Tibial artery (tissue), 4 donors: ENCODE results near the gene CSPG4.

ENCODE experiments used
- DNase-seq, 2 donors: peaks; one replicate each; pipeline ENCODE4 v3.0.0-alpha.2; 2019
- H3K27ac ChIP-seq, 2 donors: fragments of 200-600 bp; sonication (generic) in 1 of 2; 1 replicate in 1 of 2; 2 replicates in 1 of 2; pipeline ENCODE4 v1.5.1; 2018 to 2019; ENCODE audit warnings: mild to moderate bottlenecking in 1 of 2
- H3K27me3 ChIP-seq, 2 donors: fragments of 200-600 bp; sonication (generic) in 1 of 2; one replicate each; pipeline versions ENCODE4 v1.5.1 to v1.6.0; 2016 to 2019
- H3K36me3 ChIP-seq, 3 donors: fragments of 200-600 bp; sonication (generic) in 2 of 3; one replicate each; pipeline ENCODE4 v1.5.1; 2016 to 2019; ENCODE audit warnings: mild to moderate bottlenecking in 2 of 3
- H3K4me1 ChIP-seq, 4 donors: fragments of 200-600 bp; sonication (generic) in 2 of 4; 1 replicate in 3 of 4; 2 replicates in 1 of 4; pipeline ENCODE4 v1.5.1; 2016 to 2019
- H3K4me3 ChIP-seq, 2 donors: fragments of 200-600 bp; sonication (generic) in 1 of 2; 1 replicate in 1 of 2; 2 replicates in 1 of 2; pipeline ENCODE4 v1.5.1; 2018 to 2019; ENCODE audit warnings: mild to moderate bottlenecking in 2 of 2
- H3K9me3 ChIP-seq, 3 donors: fragments of 200-600 bp; sonication (generic) in 1 of 3; one replicate each; pipeline ENCODE4 v1.5.1; 2016 to 2019
- intact Hi-C: fragments of 100-400 bp; cut with DNase I; formaldehyde crosslinking; loops from one replicate; pipeline ENCODE4 v1.15.0; 2023; ENCODE audit warnings: low total_unique reads
- TF ChIP-seq, protein P1 (sequence below), 2 experiments: fragments of 200-600 bp in 1 of 2; fragments of 450-650 bp in 1 of 2; IDR thresholded peaks; one replicate each; pipeline ENCODE4 v1.5.1; 2017 to 2019; ENCODE audit warnings: antibody characterized with exemption in 2 of 2, mild to moderate bottlenecking in 1 of 2, moderate library complexity in 1 of 2

The CSPG4 gene

DNA sequence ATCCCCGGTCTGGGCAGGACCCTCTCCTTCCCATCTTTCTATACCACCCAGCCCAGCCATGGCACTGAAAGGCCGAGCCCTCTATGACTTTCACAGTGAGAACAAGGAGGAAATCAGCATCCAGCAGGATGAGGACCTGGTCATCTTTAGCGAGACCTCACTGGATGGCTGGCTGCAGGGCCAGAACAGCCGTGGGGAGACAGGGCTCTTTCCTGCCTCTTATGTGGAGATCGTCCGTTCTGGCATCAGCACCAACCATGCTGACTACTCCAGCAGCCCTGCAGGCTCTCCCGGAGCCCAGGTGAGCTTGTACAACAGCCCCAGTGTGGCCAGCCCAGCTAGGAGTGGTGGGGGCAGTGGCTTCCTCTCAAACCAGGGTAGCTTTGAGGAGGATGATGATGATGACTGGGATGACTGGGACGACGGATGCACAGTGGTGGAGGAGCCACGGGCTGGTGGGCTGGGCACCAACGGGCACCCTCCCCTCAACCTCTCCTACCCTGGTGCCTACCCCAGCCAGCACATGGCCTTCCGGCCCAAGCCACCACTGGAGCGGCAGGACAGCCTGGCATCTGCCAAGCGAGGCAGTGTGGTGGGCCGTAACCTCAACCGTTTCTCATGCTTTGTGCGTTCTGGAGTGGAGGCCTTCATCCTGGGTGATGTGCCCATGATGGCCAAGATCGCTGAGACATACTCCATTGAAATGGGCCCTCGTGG is 63.4 kb downstream of the CSPG4 start:
- intact Hi-C loops: loop anchor here (10.0 kb wide), 1 partner anchor 156 kb away; no protein-coding TSS in a partner anchor
- no peak for DNase-seq
- peaks cover 0 to 27% (median 14%) of the 10 kb centered on the region in 3 donors for H3K36me3 ChIP-seq

DNA sequence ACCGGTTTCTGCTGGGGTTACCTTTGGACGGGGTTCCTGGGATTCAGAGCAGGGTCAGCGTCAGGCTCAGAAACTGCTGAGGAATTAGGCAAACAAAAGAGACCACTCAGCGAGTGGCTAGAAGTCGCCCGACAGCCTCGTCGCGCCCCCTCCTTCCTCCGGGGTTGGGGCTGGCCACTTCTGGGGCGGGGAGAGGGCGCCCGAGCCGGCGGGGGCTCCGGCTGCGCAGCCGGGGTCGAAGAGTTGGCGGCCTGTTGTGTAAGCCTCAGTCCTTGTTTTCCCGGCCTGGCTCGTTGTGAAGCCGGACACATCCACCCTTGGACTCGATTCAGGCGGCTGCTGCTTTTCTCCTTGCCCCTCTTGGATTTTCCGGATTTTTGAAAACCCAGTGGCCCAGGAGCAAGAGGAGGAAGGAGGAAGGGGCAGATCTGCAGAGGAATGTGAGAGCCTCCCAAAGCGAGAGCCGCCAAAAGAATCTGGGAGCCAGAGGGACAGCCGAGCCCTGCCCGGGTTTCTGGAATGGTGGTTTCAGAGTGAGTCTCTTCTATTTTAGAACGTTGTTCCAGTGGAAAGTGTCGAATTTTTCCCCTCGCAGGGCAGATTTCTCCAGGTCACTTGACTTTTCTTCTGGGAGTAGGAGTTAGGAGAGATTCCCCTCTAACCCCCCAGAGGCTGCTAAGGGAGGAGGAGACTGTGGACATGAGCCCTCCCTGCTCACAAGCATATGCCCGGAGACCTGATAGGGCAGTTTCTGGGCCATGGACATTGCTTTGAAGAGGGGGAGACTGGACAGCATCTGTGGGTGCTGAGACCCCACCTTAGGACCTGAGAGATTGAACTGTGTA is 64.3 kb downstream of the CSPG4 start:
- intact Hi-C loops: loop anchor here (10.0 kb wide), 1 partner anchor 156 kb away; no protein-coding TSS in a partner anchor
- TF ChIP-seq, protein P1, sequence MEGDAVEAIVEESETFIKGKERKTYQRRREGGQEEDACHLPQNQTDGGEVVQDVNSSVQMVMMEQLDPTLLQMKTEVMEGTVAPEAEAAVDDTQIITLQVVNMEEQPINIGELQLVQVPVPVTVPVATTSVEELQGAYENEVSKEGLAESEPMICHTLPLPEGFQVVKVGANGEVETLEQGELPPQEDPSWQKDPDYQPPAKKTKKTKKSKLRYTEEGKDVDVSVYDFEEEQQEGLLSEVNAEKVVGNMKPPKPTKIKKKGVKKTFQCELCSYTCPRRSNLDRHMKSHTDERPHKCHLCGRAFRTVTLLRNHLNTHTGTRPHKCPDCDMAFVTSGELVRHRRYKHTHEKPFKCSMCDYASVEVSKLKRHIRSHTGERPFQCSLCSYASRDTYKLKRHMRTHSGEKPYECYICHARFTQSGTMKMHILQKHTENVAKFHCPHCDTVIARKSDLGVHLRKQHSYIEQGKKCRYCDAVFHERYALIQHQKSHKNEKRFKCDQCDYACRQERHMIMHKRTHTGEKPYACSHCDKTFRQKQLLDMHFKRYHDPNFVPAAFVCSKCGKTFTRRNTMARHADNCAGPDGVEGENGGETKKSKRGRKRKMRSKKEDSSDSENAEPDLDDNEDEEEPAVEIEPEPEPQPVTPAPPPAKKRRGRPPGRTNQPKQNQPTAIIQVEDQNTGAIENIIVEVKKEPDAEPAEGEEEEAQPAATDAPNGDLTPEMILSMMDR (IDR thresholded peaks at IDR 0.05): peak in 1 of 2 experiments; percentile 1
- Histone ChIP-seq H3K9me3 (no peaks in the 10 kb centered on the region), H3K36me3 (peaks cover 0 to 27% (median 14%) of the 10 kb centered on the region in 3 donors), H3K27ac (peak overlapping the region; percentile 93), H3K4me3 (peak overlapping the region; percentile 78 to 79), H3K27me3 (no peaks in the 10 kb centered on the region), H3K4me1 (peaks cover 0 to 64% (median 55%) of the 10 kb centered on the region in 4 donors)
- DNase-seq: peak in 1 of 2 donors; percentile 55

More for the DNA sequence above, 63.4 kb downstream of the CSPG4 start:
- Histone ChIP-seq H3K4me3 (peak overlapping the region; percentile 78 to 79), H3K9me3 (no peaks in the 10 kb centered on the region), H3K27ac (peak overlapping the region; percentile 93), H3K27me3 (no peaks in the 10 kb centered on the region), H3K4me1 (peaks cover 2 to 72% (median 62%) of the 10 kb centered on the region in 4 donors)
- TF ChIP-seq, protein P1 (IDR thresholded peaks at IDR 0.05): no peak

DNA sequence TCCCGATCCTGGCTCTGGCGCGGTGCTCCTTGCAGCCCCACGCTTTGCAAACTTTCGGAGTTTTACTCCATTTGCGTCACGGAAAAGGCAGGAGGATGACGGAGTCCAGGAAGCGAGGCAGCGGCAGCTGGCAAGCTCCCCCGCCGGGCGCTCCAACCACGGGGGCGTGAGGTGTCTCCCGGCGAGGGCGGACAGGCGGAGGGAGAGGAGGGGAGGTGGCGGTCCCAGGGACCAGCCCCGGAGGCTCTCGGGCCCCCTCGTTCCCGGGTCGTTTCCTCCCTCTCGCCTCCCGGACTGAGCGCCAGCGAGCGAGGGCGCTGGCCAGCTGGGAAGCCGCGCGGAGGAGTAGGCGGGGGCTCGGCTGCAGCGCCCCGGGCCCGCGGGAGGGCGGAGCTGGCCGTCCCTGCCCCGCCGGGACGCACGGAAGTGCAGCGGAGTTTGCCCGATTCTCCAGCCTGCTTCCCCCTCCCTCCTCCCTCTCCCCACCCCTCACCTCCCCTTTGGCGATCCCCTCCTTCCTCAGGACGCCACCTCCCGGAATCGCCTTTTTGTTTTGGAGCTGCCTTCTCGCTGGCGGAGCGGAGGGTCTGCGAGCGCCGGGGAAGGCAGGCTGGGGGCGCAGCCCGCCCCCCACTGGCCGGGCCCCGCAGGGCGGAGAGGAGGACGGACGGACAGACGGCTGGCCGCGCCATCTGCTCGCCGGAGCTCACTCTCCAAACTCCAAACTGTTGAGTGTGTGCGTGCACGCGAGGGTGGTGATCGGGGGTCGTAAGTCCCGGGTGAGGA is 65.1 kb downstream of the CSPG4 start, which contains the start of gene SNX33:
SNX33 (plus strand) TSS at position 543 of the 786 bp plus-strand sequence. CDS start 1,191 bp downstream, outside the sequence.
- TF ChIP-seq, protein P1 (IDR thresholded peaks at IDR 0.05): peak; percentile 42 to 44
- peak; percentile 75 to 93 for DNase-seq
- Histone ChIP-seq H3K9me3 (no peaks in the 10 kb centered on the region), H3K4me3 (peak within 1 kb of the TSS; percentile 78 to 79), H3K4me1 (peaks cover 0 to 56% (median 47%) of the 10 kb centered on the region in 4 donors), H3K36me3 (peaks cover 0 to 27% (median 14%) of the 10 kb centered on the region in 3 donors), H3K27ac (peak within 1 kb of the TSS; percentile 93), H3K27me3 (no peaks in the 10 kb centered on the region)
- intact Hi-C loops: loop anchor here (10.0 kb wide), 1 partner anchor 157 kb away; no protein-coding TSS in a partner anchor

DNA sequence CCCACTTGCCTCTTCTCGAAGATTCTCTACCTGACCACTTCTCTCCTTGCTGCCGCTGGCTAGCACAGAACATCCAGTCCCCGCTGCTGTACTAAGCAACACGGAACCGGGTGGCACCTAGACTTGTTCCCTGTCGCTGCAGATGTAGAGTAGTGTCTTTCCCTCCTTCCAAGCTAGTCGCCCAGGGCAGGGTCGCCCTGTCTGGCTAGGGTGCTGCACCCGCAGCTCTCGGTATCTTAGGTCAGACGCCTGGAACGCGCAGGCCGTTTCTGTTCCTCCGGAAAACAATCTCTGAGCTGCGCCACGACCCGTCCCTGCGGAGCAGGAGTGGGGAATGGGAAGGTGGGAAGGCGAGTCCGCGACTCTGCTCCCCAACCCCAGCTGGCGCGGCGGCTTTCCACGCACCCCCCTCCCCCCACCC is 65.7 kb downstream of the CSPG4 start:
- Histone ChIP-seq H3K4me1 (peaks cover 0 to 49% (median 41%) of the 10 kb centered on the region in 4 donors), H3K27me3 (no peaks in the 10 kb centered on the region), H3K36me3 (peaks cover 0 to 27% (median 14%) of the 10 kb centered on the region in 3 donors), H3K9me3 (no peaks in the 10 kb centered on the region), H3K27ac (peak overlapping the region; percentile 93), H3K4me3 (peak overlapping the region; percentile 78 to 79)
- DNase-seq: no peak
- TF ChIP-seq, protein P1 (IDR thresholded peaks at IDR 0.05): no peak
- intact Hi-C loops: loop anchor here (10.0 kb wide), 1 partner anchor 158 kb away; no protein-coding TSS in a partner anchor
